Activated CD4-positive, CD25-positive, alpha-beta regulatory T cell treated with anti-CD3 and anti-CD28 coated beads, Interleukin-2, amount 50 U/mL, for 24 hours (primary cell): ENCODE measurements around the gene POP7.

Experiments
- ATAC-seq, 2 donors: fragments of 150-1000 bp; cut with Tn5 transposase; one replicate each; pipeline ENCODE4 v1.10.0; 2021; ENCODE audit warnings: mild to moderate bottlenecking in 1 of 2, moderate library complexity in 1 of 2

Gene POP7

DNA sequence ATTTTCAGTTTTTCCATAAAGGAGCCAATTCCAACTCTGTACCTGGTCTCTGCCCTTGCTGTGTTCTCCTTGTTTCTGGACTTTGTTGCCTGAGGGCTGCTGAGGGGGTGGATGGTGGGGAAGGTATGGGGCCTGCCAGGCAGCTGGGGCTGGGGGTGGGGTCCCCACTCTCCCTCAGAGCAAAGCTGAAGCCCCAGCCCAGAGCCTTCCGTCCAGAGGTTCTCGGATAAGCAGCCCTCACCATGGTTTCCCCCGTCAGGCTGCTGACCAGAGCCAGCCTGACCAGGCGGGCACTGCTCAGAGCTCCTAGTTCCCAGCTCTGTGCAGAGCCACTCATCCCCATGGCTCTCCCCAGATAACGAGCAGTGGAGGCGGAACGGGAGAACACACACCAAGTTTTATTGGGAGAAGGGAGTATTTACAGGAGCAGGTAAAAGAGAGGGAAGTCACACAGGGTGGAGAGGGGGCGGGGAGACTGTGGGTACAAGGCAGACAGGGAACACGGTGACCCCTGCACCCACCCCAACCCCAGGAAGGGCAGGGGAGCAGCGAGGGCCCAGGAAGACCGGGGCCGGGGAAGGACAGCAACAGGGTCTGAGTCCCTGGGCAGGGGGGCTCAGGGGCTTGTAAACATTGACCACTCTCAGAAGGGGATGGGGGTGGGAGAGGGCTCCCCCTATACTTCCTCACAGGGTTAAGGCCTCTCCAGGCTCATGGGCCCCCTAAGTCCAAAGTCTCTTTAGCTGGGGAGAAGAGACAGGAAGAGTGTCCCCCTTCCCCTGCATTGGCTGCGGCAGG, 26.6 kb upstream of the POP7 start:
- no peak for ATAC-seq

GRCh38 chr7:100679927-100680575, 25.9 kb upstream of the POP7 start:
- no peak for ATAC-seq

DNA sequence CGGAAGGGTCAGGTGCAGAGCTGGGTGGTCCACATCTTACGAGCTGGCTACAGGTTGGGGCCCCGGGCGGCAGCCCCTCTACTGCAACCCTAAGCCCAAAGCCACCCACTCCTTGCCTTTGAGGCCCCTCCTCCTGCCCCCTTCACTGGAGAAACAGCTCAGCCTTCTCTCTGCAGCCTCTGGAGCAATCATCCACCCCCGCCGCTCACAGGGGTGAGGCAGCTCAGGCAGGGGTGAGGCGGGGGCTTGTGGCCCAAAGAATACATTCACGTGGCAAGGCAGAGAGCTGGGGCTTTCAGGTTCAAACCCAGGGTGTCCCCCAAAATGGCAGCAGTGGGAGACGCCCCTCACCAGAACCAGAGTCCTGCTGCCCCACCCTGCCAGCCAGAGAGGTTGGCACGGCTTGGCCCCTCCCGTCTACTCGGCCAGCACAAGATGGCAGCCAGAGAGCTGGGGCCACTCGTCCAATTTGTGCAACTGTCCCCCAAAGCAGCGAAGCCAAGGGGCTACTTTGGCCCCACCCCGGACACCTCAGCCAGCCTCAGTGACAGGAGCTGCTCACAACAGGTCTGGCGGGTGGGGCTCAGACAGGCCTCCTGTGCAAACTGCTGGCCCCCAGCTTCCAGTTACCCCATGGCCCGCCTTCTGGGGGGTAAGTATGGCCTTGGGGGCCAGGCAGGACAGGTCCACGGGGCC, 25.2 kb upstream of the POP7 start:
- no peak for ATAC-seq

DNA sequence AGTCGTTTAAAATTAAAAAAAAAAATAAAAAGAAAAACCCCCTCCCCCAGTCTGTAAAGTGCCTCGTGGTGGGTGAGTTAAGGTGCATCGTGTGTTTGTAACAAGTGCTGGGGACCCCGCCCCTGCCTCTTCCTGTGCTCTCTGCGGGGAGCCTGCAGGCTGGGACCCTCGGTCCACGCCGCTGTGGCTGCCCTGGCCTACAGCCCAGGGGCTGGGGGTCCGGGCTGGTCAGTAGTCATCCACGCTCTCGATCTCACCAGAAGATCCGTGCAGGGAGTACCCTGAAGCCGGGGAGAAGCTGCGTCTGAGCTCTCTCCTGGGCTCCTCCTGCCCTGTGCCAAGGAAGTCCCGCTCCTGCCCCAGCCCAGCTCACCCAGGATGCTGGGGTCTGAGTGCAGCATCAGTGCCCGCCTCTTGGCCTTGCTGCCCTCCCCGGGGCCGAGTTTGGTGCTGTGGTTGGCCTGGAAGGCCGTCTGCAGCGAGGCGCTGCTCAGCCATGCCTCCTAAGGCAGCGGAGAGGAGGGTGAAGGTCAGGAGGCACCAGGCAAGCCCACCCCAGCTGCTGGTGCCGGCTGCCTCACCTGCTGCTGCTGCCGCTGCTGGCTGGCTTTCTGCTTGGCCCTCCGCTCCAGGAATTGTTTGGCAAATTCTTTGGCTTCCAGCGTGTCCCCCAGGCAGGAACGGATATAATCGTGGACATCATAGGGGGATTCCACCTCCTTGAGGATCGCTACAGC, 24.3 kb upstream of the POP7 start:
- no peak for ATAC-seq

DNA sequence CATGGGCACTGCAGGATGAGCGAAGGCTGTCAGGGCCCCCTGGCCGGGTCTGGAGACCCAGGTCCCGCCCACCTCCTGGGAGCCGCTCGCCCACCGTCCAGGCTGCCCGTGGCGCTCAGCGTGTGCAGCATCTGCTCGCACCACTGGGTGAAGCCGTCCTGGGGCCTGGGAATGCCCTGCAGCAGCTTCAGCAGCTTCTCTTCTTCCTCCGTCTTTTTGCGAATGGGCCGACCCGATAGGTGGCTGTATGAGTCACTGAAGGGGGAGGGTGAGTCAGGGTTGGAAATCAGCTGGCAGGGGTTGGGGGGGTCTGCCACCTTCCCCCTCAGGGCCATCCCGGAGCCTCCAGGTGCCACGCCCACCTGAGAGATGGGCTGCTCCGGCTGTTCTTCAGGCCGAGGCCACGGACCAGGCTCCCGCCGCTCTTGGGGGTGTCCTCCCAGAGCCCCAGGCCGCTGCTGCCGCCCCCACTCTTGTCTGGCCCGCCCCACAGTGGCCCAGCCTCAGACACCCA, 23.6 kb upstream of the POP7 start:
- peak in 1 of 2 donors; percentile 26 for ATAC-seq

DNA sequence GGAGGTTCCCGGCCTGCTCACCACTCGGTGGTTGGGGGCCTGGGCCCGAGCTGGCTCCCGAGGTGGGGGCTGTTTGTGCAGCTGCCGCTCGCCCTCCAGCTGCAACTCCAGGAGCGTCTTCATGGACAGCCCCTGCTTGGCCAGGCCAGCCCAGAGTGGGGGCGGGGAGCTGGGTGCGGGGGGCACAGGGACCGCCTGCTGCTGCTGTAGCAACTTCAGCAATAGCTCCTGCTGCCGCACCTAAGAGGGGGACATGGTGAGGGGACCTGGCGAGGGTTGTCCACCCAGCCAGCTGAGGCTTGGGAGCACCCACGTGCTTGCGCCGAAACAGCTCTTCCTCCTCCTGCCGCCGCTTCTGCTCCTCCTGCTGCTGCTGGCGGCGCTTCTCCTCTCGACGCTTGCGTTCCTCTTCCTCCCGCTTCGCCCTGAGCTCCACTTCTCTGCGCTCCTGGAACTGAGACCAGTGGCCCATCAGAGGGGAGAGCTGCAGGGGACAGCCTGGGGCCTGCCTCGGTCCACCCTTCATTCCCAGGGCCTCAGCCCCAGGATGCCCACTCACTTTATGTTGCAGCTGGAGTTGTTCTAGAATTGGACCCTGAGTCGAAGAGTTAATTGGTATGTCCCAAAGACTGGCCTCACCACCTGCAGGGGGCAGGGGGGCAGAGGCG, 22.8 kb upstream of the POP7 start:
- ATAC-seq = no peak

DNA sequence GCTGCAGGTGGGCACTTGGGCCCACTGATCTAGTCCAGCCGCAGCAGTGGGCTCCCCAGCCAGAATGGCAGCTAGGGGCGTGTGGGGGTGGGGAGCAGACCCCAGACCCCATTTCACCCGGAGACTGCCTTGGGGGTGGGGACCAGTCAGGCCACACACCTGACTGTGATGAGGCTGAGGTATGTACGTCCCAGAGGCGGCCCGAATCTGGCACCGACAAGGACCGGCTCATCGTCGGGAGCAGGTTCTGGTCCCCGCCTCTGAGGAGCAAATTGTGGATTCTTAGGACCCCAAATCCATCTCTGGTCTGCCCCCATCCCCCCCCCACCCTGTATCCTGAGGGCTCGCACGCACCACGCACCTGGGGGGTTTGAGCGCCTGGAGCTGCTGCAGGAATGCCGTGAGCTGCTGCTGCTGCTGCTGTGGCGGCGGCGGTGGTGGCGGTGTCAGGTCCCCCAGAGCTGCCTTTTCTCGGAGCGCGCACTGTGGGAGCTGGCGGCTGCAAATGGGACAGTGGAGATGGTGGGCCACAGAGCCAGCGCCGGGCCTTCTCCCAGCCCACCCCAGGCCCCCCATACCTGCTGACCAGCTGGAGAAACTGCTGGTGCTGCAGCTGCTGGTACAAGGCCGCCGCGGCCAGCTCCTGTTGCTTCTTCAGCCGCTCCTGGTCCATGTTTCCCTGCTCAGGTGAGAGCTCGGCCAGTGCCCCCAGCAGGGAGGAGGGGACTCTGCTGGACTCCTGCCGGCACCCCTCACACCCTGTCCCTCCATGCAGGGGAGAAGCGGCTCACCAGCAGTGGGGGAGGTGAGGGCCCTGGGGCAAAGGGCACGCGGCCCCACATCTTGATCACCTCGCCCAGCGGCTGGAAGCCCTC, 22.0 kb upstream of the POP7 start:
- no peak for ATAC-seq

- ATAC-seq = no peak
Observed at GRCh38 chr7:100684534-100685042, 21.3 kb upstream of the POP7 start.

GRCh38 chr7:100685049-100685605, 20.8 kb upstream of the POP7 start:
- ATAC-seq = no peak

- ATAC-seq = no peak
Observed at GRCh38 chr7:100685631-100686145, 20.2 kb upstream of the POP7 start.

GRCh38 chr7:100686201-100686821, 19.6 kb upstream of the POP7 start:
- no peak for ATAC-seq

DNA sequence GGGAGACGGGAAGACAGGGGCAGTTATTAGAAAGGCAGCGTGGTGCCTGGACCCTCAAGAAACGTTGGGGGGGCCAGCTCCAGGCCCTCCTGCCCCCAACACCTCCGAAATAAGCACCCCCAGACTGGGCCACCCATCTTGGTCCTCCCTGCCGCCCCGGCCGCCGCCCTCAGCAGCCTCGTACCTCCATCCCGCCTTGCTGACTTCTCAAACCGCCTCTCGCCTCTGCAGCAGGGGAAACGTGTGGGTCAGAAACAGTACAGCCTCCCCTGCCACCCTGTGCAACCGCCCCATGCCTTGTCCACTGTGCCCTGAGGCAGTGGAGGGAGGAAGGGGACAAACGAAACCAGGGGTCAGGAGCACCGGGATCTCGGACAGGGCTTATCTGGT, 19.1 kb upstream of the POP7 start:
- no peak for ATAC-seq

- ATAC-seq = no peak
Observed at GRCh38 chr7:100687261-100687660, 18.7 kb upstream of the POP7 start.

GRCh38 chr7:100687751-100688300, 18.1 kb upstream of the POP7 start:
- no peak for ATAC-seq

- ATAC-seq = no peak
Observed at GRCh38 chr7:100688326-100688860, 17.5 kb upstream of the POP7 start.

GRCh38 chr7:100689230-100690135, 16.4 kb upstream of the POP7 start:
- ATAC-seq = no peak

DNA sequence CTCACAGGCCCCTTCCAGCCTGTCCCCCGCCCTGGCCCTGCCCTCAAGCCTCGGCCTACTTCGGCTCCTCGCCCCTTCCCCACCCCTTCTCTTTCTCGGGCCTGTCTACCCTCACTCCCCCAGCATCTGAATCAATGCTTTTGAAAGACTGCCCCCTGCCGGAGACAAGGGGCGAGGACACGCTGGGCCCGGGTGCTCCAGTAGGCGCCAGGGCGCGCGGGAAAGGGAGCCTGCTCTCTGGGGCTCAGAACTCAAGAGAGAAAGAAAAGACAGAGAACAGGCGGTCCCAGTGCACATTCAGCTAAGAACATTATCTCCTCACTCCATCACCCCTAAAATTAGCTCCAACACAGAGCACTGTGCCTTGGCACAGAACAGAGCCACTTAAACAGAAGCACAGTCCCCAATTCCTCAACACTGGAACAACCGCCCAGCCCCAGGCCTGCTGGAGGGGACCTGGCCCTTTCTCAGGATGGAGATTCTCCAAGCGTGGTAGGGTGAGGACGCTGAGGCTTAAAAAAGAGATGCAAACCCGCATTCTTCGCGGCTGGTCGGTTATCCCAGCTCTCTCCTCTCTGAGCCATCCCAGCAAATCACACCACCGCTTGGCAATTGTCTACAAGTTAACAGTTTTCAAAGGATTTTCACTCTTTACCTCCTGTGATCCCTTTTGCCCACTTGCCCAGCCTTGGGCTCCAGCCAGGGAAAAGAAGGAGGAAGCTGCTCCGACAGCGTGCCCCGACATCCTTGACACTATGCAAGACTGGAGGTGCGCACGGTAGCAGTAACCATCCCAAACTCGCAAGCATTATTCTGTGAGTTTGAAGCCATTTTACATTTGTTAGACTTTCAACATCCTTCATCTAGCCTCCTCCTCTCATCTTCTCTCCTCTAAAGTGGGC, 14.0 kb upstream of the POP7 start:
- ATAC-seq = peak; percentile 77 to 80
